GM12874 (cell line): ENCODE data around the gene ABTB2.

Source experiments
- TF ChIP-seq, protein P1 (sequence below): IDR thresholded peaks from 2 replicates; pipeline ENCODE4 v1.5.1; 2011; ENCODE audit warnings: low read depth, mild to moderate bottlenecking, control low read depth, low read length, moderate library complexity; ENCODE audit not compliant: insufficient read depth

Gene ABTB2

GRCh38 chr11:34132261-34132965 lies 225.4 kb downstream of the ABTB2 start:
- TF ChIP-seq, protein P1, sequence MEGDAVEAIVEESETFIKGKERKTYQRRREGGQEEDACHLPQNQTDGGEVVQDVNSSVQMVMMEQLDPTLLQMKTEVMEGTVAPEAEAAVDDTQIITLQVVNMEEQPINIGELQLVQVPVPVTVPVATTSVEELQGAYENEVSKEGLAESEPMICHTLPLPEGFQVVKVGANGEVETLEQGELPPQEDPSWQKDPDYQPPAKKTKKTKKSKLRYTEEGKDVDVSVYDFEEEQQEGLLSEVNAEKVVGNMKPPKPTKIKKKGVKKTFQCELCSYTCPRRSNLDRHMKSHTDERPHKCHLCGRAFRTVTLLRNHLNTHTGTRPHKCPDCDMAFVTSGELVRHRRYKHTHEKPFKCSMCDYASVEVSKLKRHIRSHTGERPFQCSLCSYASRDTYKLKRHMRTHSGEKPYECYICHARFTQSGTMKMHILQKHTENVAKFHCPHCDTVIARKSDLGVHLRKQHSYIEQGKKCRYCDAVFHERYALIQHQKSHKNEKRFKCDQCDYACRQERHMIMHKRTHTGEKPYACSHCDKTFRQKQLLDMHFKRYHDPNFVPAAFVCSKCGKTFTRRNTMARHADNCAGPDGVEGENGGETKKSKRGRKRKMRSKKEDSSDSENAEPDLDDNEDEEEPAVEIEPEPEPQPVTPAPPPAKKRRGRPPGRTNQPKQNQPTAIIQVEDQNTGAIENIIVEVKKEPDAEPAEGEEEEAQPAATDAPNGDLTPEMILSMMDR, result no peak

DNA sequence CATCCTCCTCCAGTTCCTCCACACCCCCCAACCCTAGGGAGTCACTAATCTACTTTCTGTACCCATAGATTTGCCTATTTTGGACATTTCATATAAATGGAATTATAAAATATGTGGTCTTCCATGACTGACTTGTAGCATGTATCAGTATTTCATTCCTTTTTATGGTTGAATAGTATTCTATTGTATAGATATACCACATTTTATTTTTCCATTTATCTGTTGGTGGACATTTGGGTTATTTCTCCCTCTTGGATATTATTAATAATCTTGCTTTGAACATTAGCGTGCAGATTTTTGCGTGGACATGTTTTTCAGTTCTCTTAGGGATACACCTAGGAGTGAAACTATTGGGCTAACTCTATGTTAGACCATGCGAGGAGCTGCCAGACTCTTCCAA lies 229.0 kb downstream of the ABTB2 start:
- TF ChIP-seq, protein P1, result no peak

DNA sequence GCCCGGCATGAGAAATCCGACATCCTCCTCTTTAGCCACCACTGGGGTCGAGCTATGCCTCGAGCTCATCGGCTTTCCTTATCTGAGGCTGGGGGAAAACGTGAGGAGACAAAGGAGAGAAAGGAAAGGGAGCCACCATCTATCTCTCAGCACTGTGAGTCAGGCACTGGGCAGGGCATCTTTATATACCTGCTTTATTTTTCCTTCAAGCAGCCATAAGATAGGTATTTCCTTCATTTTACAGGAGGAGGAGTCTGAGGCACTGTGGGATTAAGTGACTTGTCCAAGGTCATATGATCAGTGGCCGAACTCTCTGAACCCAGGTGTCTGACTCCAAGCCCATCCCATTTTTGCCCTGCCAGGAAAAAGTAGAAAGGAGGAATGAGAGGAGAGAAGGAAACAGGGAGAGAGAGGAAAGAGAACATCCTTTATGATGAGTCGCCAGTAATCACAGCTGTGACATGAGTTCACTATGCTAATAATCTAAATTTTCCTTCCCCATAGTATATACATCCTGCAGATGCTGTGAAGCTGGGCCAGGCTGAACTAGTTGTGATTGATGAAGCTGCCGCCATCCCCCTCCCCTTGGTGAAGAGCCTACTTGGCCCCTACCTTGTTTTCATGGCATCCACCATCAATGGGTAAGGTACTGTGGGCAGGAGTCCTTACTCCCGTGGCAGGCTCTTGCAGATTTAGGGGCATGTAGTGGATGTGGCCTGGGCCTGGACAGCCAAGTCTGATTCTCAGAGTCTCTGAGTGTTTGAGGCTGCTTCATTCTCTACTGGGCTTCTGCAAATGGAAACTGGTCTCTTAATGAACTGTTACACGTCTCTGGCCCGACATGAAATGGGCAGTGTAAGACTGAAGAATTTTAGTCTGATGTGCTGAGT lies 230.6 kb downstream of the ABTB2 start:
- TF ChIP-seq, protein P1, result no peak

DNA sequence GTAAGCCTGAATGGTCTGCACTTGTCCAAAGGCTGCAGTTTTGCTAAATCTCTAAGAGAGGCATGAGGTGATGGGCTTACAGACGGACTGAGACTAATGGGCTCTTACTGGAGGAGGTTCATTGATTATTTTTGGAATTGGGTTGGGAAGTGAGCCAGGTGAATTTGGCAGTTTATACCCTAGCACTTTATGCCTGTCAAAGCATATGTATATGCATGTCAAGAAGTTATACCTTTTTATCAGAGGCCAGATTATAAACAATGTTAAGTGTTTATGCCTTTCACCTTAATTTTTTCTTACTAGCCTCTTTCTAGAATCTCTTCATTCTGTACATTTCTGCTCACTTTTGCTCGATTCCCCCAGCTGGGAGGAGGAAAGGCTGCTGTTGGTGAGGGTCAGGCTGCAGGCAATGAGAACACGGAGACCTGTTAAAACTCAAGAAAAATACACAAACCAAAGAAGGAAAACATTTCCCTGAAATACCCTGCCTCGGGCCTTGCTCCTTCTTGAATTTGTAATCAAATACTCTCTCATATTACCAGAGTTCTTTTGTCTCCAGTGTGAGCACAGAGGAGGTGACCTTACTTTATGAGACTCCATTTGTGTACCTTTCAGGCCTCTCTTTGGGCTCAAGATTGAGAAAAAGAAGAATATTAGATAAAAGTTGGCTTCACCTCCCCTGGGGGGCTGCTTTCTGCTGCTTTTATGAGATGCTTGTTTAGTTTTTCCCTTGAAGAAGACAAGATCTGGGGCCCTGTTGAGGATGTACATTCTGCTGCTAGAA lies 232.7 kb downstream of the ABTB2 start:
- TF ChIP-seq, protein P1, result no peak

DNA sequence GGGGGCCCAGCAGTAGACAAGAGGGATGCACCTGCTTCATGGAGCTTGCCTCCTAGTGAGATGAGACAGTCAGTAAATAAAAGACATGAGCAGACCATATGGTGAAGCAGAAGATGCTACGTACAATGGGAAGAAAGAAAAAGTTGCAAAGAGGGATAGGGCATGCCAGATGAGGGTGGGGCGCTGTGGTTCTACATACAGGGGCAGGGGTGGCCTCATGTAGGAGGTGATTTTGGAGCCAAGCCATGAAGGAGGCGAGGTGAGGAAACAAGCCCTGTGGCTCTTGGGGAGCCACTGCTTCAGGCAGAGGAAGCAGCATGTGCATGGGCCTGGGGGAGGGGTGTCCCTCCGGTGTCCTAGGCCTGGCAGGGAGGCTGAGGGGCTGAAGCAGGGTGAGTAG lies 237.2 kb downstream of the ABTB2 start:
- TF ChIP-seq, protein P1, result no peak

- TF ChIP-seq, protein P1, result no peak
These were observed 243.3 kb downstream of the ABTB2 start for GRCh38 chr11:34114471-34114870.

- TF ChIP-seq, protein P1, result no peak
These were observed 243.8 kb downstream of the ABTB2 start for GRCh38 chr11:34114014-34114413.
